ENCODE data around the gene LARGE1.

Gene LARGE1

GRCh38 chr22:33544707-33545106, 375.6 kb downstream of the LARGE1 start:
- no peak for DNase-seq

GRCh38 chr22:33542722-33543121, 377.6 kb downstream of the LARGE1 start:
- DNase-seq, result no peak

GRCh38 chr22:33542153-33542552, 378.1 kb downstream of the LARGE1 start:
- DNase-seq, result no peak

- DNase-seq, result no peak
Measured at GRCh38 chr22:33539902-33540751, 380.1 kb downstream of the LARGE1 start.

- DNase-seq, result no peak
Measured at GRCh38 chr22:33539202-33539901, 380.9 kb downstream of the LARGE1 start.

GRCh38 chr22:33538277-33538885, 381.9 kb downstream of the LARGE1 start:
- DNase-seq, result no peak

GRCh38 chr22:33537059-33537458, 383.2 kb downstream of the LARGE1 start:
- DNase-seq, result no peak

- no peak for DNase-seq
Measured at GRCh38 chr22:33535937-33536875, 384.1 kb downstream of the LARGE1 start.

- no peak for DNase-seq
Measured at GRCh38 chr22:33529424-33530113, 390.7 kb downstream of the LARGE1 start.

GRCh38 chr22:33528183-33528582, 392.1 kb downstream of the LARGE1 start:
- DNase-seq, result no peak

- DNase-seq, result no peak
Measured at GRCh38 chr22:33526434-33527107, 393.7 kb downstream of the LARGE1 start.

GRCh38 chr22:33524511-33525260, 395.6 kb downstream of the LARGE1 start:
- no peak for DNase-seq

GRCh38 chr22:33521879-33522665, 398.2 kb downstream of the LARGE1 start:
- DNase-seq, result no peak

GRCh38 chr22:33520904-33521780, 399.1 kb downstream of the LARGE1 start:
- DNase-seq, result no peak

GRCh38 chr22:33519974-33520903, 400.0 kb downstream of the LARGE1 start:
- DNase-seq, result no peak

GRCh38 chr22:33519071-33519973, 401.0 kb downstream of the LARGE1 start:
- DNase-seq, result no peak

Measured in activated CD4-positive, alpha-beta T cell treated with anti-CD3 and anti-CD28 coated beads, Interleukin-2, amount 50 U/mL, for 1 hour (primary cell).